HG03060 (cell line): ENCODE results near the gene RBM19.
"Not testable (repeated sequence)": the region's sequence is repeated elsewhere in the genome, so short reads cannot be mapped to it uniquely, and the experiment has no call there.

Source experiments
- ATAC-seq: cut with Tn5 transposase; IDR thresholded peaks from one replicate; pipeline ENCODE4 v1.9.1; 2021; ENCODE audit warnings: low read depth, moderate number of reproducible peaks; ENCODE audit not compliant: unreplicated experiment

The RBM19 gene

GRCh38 chr12:113816866-113817265 lies 149.3 kb downstream of the RBM19 start:
- no peak for ATAC-seq

- no peak for ATAC-seq
Measured at GRCh38 chr12:113815031-113815430, 151.1 kb downstream of the RBM19 start.

- no peak for ATAC-seq
Measured at GRCh38 chr12:113813229-113813541, 152.9 kb downstream of the RBM19 start.

GRCh38 chr12:113812411-113813228 lies 153.5 kb downstream of the RBM19 start:
- no peak for ATAC-seq

- not testable (repeated sequence) for ATAC-seq
Measured at GRCh38 chr12:113809462-113810220, 156.5 kb downstream of the RBM19 start.

GRCh38 chr12:113808095-113808951 lies 157.8 kb downstream of the RBM19 start:
- no peak for ATAC-seq

- no peak for ATAC-seq
Measured at GRCh38 chr12:113805673-113806072, 160.5 kb downstream of the RBM19 start.

GRCh38 chr12:113804961-113805600 lies 161.0 kb downstream of the RBM19 start:
- no peak for ATAC-seq

- no peak for ATAC-seq
Measured at GRCh38 chr12:113803759-113804140, 162.4 kb downstream of the RBM19 start.

- no peak for ATAC-seq
Measured at GRCh38 chr12:113802966-113803758, 163.0 kb downstream of the RBM19 start.

- no peak for ATAC-seq
Measured at GRCh38 chr12:113802000-113802749, 163.9 kb downstream of the RBM19 start.

- ATAC-seq = no peak
Measured at GRCh38 chr12:113800201-113800600, 165.9 kb downstream of the RBM19 start.

- ATAC-seq = no peak
Measured at GRCh38 chr12:113798552-113798951, 167.6 kb downstream of the RBM19 start.

- ATAC-seq = no peak
Measured at GRCh38 chr12:113797535-113797868, 168.6 kb downstream of the RBM19 start.

GRCh38 chr12:113796852-113797534 lies 169.1 kb downstream of the RBM19 start:
- no peak for ATAC-seq

- ATAC-seq = no peak
Measured at GRCh38 chr12:113796066-113796827, 169.9 kb downstream of the RBM19 start.

GRCh38 chr12:113795445-113795844 lies 170.7 kb downstream of the RBM19 start:
- no peak for ATAC-seq

GRCh38 chr12:113794774-113795173 lies 171.4 kb downstream of the RBM19 start:
- ATAC-seq = no peak
